ENCODE results near the gene CFAP90. TPM values are rescaled to one million over a fixed set of nuclear protein-coding genes. Genes with fewer than 3 reads are reported as not detected.
A peak's percentile ranks its signal among the peaks of the same experiment; 100 is the strongest.

Gene CFAP90
- total and polyA plus RNA-seq, 2 of the 8 experiments (the other 6 are each of a cell fraction or from before 2014, with no cell fraction given): 0.39 to 0.92 TPM

DNA sequence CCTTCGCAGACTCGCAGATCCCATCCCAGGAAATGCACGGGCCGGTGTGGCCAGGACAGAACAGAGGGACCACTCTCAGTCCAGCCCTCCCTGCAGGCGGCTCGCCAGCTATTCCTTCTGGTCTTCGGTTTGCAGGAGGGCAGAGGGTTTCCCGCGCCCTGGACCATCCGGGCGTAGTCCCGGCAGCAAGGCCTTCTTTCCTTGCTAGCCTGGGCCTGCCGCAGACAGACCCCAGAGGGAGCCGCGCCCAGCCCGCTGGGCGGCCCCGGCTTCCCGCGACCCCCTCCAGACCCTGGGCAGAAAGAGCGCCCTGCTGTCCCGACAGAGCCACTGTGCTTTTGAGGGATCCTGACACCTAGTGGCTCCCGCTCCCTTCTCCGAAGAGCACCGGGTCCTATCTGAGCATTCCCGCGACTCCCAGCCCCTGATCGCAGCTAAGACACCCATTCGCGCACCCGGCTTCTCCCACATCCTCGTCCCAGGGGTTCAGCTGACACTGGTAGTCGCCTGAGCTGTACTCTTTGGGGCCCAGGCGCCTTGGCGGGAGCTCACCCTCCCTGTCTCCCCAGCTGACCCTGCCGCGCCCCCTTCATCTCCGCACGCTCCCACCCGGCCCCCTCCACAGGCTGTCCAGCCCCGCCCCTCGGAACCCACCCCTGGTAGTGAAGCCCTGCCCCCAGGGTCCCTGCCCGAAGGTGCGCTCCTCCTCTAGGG lies 1.1 kb downstream of the CFAP90 start (continued):
- TF ChIP-seq NRF1 (IDR thresholded peaks at IDR 0.05; ENCODE audit: low read depth, low read length): no peak; the same call in 1 of the 2 replicates
- peak; percentile 73 for TF ChIP-seq KDM4A (IDR thresholded peaks at IDR 0.05; ENCODE audit: low read depth, low read length, severe bottlenecking)
- no peak for TF ChIP-seq GTF2F1 (IDR thresholded peaks at IDR 0.05; ENCODE audit: borderline replicate concordance, low read depth, low read length)
- TF ChIP-seq SUZ12 (IDR thresholded peaks at IDR 0.05; ENCODE audit: low read length): no peak
- no peak for TF ChIP-seq YY1 (IDR thresholded peaks at IDR 0.05; ENCODE audit: low read depth, low read length)
- peak in 1 of 2 experiments; percentile 70; a peak in 1 of 4 replicates for TF ChIP-seq HDAC2 (IDR thresholded peaks at IDR 0.05; ENCODE audit: borderline replicate concordance in 1 of 2, low read depth in 2 of 2, low read length in 2 of 2)
- no peak for TF ChIP-seq FOSL1 (IDR thresholded peaks at IDR 0.05; ENCODE audit: insufficient read depth, low read depth, low read length)
- no peak for TF ChIP-seq RXRA (IDR thresholded peaks at IDR 0.05; ENCODE audit: insufficient read depth, low read depth, low read length)
- TF ChIP-seq, protein P1, sequence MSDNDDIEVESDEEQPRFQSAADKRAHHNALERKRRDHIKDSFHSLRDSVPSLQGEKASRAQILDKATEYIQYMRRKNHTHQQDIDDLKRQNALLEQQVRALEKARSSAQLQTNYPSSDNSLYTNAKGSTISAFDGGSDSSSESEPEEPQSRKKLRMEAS (IDR thresholded peaks at IDR 0.05): peak; percentile 57
- TF ChIP-seq, protein P2, sequence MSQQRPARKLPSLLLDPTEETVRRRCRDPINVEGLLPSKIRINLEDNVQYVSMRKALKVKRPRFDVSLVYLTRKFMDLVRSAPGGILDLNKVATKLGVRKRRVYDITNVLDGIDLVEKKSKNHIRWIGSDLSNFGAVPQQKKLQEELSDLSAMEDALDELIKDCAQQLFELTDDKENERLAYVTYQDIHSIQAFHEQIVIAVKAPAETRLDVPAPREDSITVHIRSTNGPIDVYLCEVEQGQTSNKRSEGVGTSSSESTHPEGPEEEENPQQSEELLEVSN (IDR thresholded peaks at IDR 0.05): peak; percentile 85
- TF ChIP-seq SIRT6 (IDR thresholded peaks at IDR 0.05; ENCODE audit: low read length): no peak
- no peak for TF ChIP-seq CBX5 (IDR thresholded peaks at IDR 0.05; ENCODE audit: low read depth, low read length)
- no peak for TF ChIP-seq EZH2 (IDR thresholded peaks at IDR 0.05; ENCODE audit: low read depth, low read length, severe bottlenecking)
